SH-SY5Y (cell line): ENCODE results near the gene C1R.

Source experiments
- GATA2 ChIP-seq: IDR thresholded peaks from 2 replicates; pipeline ENCODE4 v1.6.1; 2011; ENCODE audit warnings: mild to moderate bottlenecking, low read depth, low read length
- GATA3 ChIP-seq: IDR thresholded peaks from 2 replicates; pipeline ENCODE4 v1.6.1; 2011; ENCODE audit warnings: low read depth, mild to moderate bottlenecking, low read length, moderate library complexity

The C1R gene

GRCh38 chr12:7110661-7111060 lies 18.4 kb upstream of the C1R start:
- no peak for TF ChIP-seq GATA3
- no peak for TF ChIP-seq GATA2

- TF ChIP-seq GATA2 (no peak), GATA3 (no peak)
Observed at GRCh38 chr12:7109572-7109920, 17.3 kb upstream of the C1R start.

GRCh38 chr12:7108796-7109571 lies 16.7 kb upstream of the C1R start, which contains the start of gene C1RL:
Gene C1RL, minus strand, starts transcription at chr12:7109214. Its CDS starts 34 bp downstream, at chr12:7109180.
- TF ChIP-seq GATA2 (no peak), GATA3 (no peak)

- no peak for TF ChIP-seq GATA2
- no peak for TF ChIP-seq GATA3
Observed at GRCh38 chr12:7108003-7108795, 16.0 kb upstream of the C1R start.

- TF ChIP-seq GATA2 (no peak), GATA3 (no peak)
Observed at GRCh38 chr12:7107636-7108002, 15.4 kb upstream of the C1R start.

- TF ChIP-seq GATA3 (no peak), GATA2 (no peak)
Observed at GRCh38 chr12:7106082-7106481, 13.8 kb upstream of the C1R start.

- TF ChIP-seq GATA3 (no peak), GATA2 (no peak)
Observed at GRCh38 chr12:7103837-7104584, 11.8 kb upstream of the C1R start.

- no peak for TF ChIP-seq GATA3
- TF ChIP-seq GATA2, result no peak
Observed at GRCh38 chr12:7102582-7102981, 10.3 kb upstream of the C1R start.

- no peak for TF ChIP-seq GATA2
- no peak for TF ChIP-seq GATA3
Observed at GRCh38 chr12:7101694-7102131, 9.5 kb upstream of the C1R start.

GRCh38 chr12:7101047-7101693 lies 8.9 kb upstream of the C1R start:
- TF ChIP-seq GATA3, result no peak
- no peak for TF ChIP-seq GATA2

GRCh38 chr12:7100239-7100638 lies 8.0 kb upstream of the C1R start:
- TF ChIP-seq GATA2, result no peak
- no peak for TF ChIP-seq GATA3

GRCh38 chr12:7099290-7099996 lies 7.2 kb upstream of the C1R start:
- TF ChIP-seq GATA3, result no peak
- TF ChIP-seq GATA2, result no peak

GRCh38 chr12:7096979-7097378 lies 4.7 kb upstream of the C1R start:
- TF ChIP-seq GATA2 (no peak), GATA3 (no peak)
